Psoas muscle (tissue), 8 donors: Measurements from ENCODE around the gene TOB1. TPM values are rescaled to one million over a fixed set of nuclear protein-coding genes. Genes with fewer than 3 reads are reported as not detected.

Source experiments
- ATAC-seq, 4 donors: fragments of 200-7000 bp; cut with Tn5 transposase; one replicate each; pipeline ENCODE4 v1.9.1; 2020; ENCODE audit warnings: moderate library complexity in 3 of 4, mild to moderate bottlenecking in 2 of 4
- DNase-seq, 2 donors: peaks; one replicate each; pipeline ENCODE4 v3.0.0-alpha.2; 2020
- H3K27ac ChIP-seq: fragments of 200-600 bp; one replicate; pipeline ENCODE4 v1.8.0; 2022
- H3K27me3 ChIP-seq, 3 donors: fragments of 200-600 bp in 1 of 3; one replicate each; pipeline versions ENCODE4 v1.6.1 to v1.8.0; 2013 to 2022; ENCODE audit warnings: low read length in 2 of 3, mild to moderate bottlenecking in 2 of 3, moderate library complexity in 1 of 3; ENCODE audit not compliant: insufficient read depth in 3 of 3
- H3K36me3 ChIP-seq, 2 donors: fragments of 200-600 bp in 1 of 2; one replicate each; pipeline versions ENCODE4 v1.6.1 to v1.8.0; 2013 to 2022; ENCODE audit warnings: low read depth in 1 of 2, mild to moderate bottlenecking in 1 of 2, moderate library complexity in 1 of 2; ENCODE audit not compliant: insufficient read depth in 1 of 2
- H3K4me1 ChIP-seq: fragments of 200-600 bp; one replicate; pipeline ENCODE4 v1.8.0; 2022
- H3K4me3 ChIP-seq: fragments of 200-600 bp; one replicate; pipeline ENCODE4 v1.8.0; 2022; ENCODE audit warnings: mild to moderate bottlenecking
- H3K9me3 ChIP-seq: fragments of 200-600 bp; one replicate; pipeline ENCODE4 v1.8.0; 2022
- WGBS, 3 donors: extraction: QIAGEN DNeasy Blood & Tissue Kit; methylation state at CpG; one replicate each; pipeline versions ENCODE4 v1.1.6 to v1.1.7; 2013; 5-methylcytosine and 5-hydroxymethylcytosine counted together
- intact Hi-C, 2 donors: fragments of 100-400 bp; cut with DNase I; formaldehyde crosslinking; loops; one replicate each; pipeline versions ENCODE4 v1.11.0 to v1.14.2; 2022
- polyA plus RNA-seq, 3 donors: library from polyadenylated mRNA; stranded (reverse); fragments of 200-250 nt; gene quantifications; one replicate each; pipeline ENCODE4 v1.2.3, GENCODE V29; 2013
- total RNA-seq, 4 donors: library from RNA; stranded (reverse); fragmentation: NEBNext Ultra II Directional in 2 of 4; extraction: Animal tissue kit (Norgen Biotek cat#: 25700) in 2 of 4; gene quantifications; one replicate each; pipeline versions ENCODE4 v1.2.1 to v1.2.4, GENCODE V29; 2021 to 2023
- TF ChIP-seq, protein P1 (sequence below): fragments of 200-600 bp; IDR thresholded peaks from one replicate; pipeline ENCODE4 v1.8.0; 2022; ENCODE audit warnings: antibody characterized with exemption
- donor health status: healthy with polysubstance abuse.
- donor health status: DM: no; HTN: no; CAD: no; lungs with moderate emphysema.
- donor health status: Bipolar disorder and iron deficiency.
- donor health status: healthy.
- donor health status: DM: yes; HTN: yes; CAD: no.
- donor health status: DM: no; HTN: no; CAD: no.
- donor health status: DM: no; HTN: no; CAD: no.
- donor health status: DM: yes; HTN: yes; CAD: no.

Gene TOB1
- total and polyA plus RNA-seq, 7 donors = 12.8 to 155 (median 74.9) TPM

DNA sequence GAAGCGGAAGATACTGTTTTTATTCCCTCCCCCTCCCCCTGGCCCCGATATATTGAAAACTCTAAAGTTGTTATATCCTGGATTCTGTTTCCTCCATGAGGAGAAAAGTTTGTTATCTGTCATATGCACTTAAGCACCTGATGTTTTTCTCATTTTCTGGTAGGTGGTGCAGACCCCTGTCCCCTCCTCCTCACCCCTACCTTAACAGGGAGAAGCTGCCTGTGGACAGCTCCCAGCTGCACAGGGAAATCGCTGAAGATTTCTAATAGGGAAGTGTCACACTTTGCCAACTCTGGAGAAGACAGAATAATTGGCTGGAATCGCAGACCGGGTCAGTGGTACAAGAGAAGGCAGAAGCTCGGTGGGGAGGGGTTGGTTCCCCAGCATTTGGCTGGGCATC lies 45.3 kb upstream of the TOB1 start:
- TF ChIP-seq, protein P1, sequence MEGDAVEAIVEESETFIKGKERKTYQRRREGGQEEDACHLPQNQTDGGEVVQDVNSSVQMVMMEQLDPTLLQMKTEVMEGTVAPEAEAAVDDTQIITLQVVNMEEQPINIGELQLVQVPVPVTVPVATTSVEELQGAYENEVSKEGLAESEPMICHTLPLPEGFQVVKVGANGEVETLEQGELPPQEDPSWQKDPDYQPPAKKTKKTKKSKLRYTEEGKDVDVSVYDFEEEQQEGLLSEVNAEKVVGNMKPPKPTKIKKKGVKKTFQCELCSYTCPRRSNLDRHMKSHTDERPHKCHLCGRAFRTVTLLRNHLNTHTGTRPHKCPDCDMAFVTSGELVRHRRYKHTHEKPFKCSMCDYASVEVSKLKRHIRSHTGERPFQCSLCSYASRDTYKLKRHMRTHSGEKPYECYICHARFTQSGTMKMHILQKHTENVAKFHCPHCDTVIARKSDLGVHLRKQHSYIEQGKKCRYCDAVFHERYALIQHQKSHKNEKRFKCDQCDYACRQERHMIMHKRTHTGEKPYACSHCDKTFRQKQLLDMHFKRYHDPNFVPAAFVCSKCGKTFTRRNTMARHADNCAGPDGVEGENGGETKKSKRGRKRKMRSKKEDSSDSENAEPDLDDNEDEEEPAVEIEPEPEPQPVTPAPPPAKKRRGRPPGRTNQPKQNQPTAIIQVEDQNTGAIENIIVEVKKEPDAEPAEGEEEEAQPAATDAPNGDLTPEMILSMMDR = no peak
- H3K27me3 ChIP-seq = no peaks in the 10 kb centered on the region
- no peak for ATAC-seq

DNA sequence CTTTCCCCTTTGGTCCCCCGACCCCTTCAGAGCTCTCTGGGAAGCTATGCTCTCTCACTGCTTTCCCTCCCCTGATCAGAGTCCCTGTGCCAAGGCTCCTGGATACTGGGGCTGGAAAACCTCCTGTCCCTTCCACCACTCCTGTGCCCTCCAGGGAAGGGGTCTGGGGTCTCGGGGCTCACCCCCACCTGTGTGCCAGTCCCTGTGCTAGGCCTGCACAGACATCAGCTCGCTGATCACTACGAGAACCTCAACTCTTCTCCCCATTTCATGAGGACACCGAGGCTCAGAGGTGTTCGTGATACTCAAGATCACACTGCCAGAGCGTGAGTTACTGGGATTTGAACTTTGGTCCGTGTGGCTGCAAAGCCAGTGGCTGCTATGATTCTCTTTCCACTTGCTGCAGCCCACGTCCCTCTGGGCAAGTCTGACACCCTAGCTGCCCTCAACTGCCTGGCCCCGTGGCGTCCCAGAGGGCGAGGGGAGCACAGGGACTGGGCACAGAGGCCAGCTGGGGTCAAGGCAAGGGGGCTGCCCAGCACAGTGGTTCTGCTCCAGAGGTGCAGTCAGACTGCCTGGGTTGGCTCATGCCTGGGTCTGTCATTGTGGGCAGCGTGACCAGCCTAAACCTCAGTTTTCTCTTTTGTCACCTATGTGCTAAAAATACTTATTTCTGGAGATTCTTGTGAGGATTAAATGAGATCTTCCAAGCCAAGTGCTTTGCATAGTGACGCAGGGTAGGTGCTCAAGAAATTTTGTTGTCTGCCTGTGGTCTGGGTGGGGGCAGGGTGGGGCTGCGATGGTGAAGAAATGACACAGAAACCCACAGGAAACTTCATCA lies 43.8 kb upstream of the TOB1 start:
- no peak overlapping the region for H3K4me3 ChIP-seq
- intact Hi-C loops = no loop called here
- H3K27me3 ChIP-seq = no peaks in the 10 kb centered on the region
- ATAC-seq (peak in 2 of 4 donors; percentile 21 to 28), DNase-seq (no peak)
- no peaks in the 10 kb centered on the region for H3K36me3 ChIP-seq
- H3K9me3 ChIP-seq = no peaks in the 10 kb centered on the region
- TF ChIP-seq, protein P1 = no peak
- WGBS, 3 donors = 69 to 84% (median 75%) methylated on average over 15 of the region's 15 CpGs
- peak overlapping the region; percentile 63 for H3K27ac ChIP-seq
- H3K4me1 ChIP-seq = peaks cover 19% of the 10 kb centered on the region

More for the DNA sequence above, 45.3 kb upstream of the TOB1 start:
- H3K36me3 ChIP-seq = no peaks in the 10 kb centered on the region
- H3K4me1 ChIP-seq = peaks cover 12% of the 10 kb centered on the region
- H3K27ac ChIP-seq = no peak overlapping the region
- H3K9me3 ChIP-seq = no peaks in the 10 kb centered on the region
- no peak overlapping the region for H3K4me3 ChIP-seq
- intact Hi-C loops = no loop called here
- WGBS, 3 donors = 62 to 79% (median 63%) methylated on average over 6 of the region's 6 CpGs
- no peak for DNase-seq

DNA sequence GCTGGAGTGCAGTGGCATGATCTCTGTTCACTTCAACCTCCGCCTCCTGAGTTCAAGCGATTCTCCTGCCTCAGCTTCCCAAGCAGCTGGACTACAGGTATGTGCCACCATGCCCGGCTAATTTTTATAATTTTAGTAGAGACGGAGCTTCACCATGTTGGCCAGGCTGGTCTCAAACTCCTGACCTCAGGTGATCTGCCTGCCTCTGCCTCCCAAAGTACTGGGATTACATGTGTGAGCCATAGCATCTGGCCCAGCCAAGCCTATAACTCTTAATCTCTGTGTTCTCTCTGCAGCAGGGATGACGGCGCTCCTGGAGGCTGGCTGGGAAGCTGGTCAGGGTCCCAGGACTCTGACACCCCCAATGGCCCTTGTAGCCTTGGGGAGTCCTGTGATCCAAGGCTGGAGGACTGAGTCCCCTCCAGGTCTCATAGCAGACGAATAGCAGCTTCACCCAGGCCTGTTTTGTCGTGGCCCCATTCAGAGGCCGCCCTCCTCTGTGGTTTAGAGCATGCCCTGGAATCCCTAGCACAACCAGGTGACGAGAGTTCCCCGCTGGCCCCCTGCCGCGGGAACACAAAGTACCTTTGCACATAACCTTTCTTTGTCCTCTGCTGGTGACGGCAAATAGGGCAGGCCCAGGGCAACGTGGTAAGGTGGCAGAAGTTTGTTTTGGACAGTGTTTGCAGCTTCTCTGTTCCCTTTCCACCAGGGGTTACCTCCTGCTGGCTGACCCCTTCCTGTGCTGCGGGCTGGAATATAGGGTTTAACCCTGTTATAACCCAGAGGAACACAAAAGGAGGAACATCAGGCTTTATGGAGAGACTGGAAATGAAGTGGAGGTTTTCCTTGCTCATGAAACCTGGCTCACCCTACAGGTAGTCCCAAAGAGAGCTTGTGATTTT lies 43.0 kb upstream of the TOB1 start:
- intact Hi-C loops = no loop called here
- Histone ChIP-seq H3K36me3 (no peaks in the 10 kb centered on the region), H3K9me3 (no peaks in the 10 kb centered on the region), H3K27me3 (no peaks in the 10 kb centered on the region), H3K27ac (peak overlapping the region; percentile 63), H3K4me3 (no peak overlapping the region), H3K4me1 (peaks cover 28% of the 10 kb centered on the region)
- ATAC-seq = peak; percentile 66 to 83 (median 77)
- DNase-seq = peak; percentile 57 to 72
- WGBS, 3 donors = 44 to 48% (median 46%) methylated on average over 16 of the region's 16 CpGs
- TF ChIP-seq, protein P1 = no peak

DNA sequence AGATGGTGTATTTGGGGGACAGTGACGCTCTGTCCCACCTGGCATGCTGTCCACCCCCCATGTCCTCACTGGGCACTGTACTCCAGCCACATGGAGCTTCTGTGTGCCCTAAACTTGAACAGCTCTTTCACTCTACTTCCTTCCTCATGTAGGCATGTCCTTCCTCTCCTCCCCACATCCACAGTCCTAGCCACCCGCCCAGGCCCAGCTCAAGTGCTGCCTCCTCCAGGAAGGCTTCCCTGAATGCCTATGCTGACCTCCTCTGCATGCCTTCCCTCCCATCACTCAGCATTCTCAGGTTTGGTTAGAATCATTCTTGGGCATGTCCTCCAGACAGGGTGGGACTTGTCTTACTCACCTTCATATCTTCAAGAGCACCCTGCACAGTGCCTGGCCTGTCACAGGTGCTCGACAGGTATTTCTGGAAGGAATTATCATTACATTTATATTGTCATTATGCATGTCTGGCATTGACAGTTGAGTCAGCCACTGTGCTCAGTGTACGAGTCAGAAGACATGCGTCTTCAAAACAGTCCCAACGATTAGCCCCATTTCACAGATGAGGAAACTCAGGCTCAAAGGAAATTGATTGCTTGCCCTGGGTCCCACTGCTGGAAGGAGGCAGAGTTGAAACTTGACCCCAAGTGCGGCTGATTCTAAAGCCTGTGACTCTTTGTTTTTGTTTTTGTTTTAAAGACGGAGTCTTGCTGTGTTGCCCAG lies 42.1 kb upstream of the TOB1 start:
- 82 to 91% (median 87%) methylated on average over 8 of the region's 8 CpGs for WGBS, 3 donors
- intact Hi-C loops = no loop called here
- no peak for DNase-seq
- H3K27me3 ChIP-seq = no peaks in the 10 kb centered on the region
- no peak overlapping the region for H3K27ac ChIP-seq
- no peaks in the 10 kb centered on the region for H3K9me3 ChIP-seq
- no peak for ATAC-seq
- H3K36me3 ChIP-seq = no peaks in the 10 kb centered on the region
- H3K4me3 ChIP-seq = no peak overlapping the region
- TF ChIP-seq, protein P1 = no peak
- H3K4me1 ChIP-seq = peaks cover 36% of the 10 kb centered on the region
